ENCODE results near the gene CFAP61. TPM values are rescaled to one million over a fixed set of nuclear protein-coding genes. Genes with fewer than 3 reads are reported as not detected.

CFAP61 gene
- total RNA-seq, 1 experiment from 2014 or later = 0.28 TPM

GRCh38 chr20:20317195-20317594, 264.9 kb downstream of the CFAP61 start:
- no peaks in the 10 kb centered on the region for H3K36me3 ChIP-seq (ENCODE audit: control insufficient read depth, insufficient read depth, low read length)
- no peaks in the 10 kb centered on the region for H3K9me3 ChIP-seq (ENCODE audit: control insufficient read depth, insufficient read depth, low read depth, low read length)
- CTCF ChIA-PET = no interaction called here
- POLR2A ChIA-PET = no interaction called here
- no peaks in the 10 kb centered on the region for H3K27me3 ChIP-seq (ENCODE audit: control insufficient read depth, insufficient read depth, low read length)
- no peak overlapping the region for H3K27ac ChIP-seq (ENCODE audit: low read length)
- H3K4me3 ChIP-seq (ENCODE audit: low read depth in 2 of 2, low read length in 2 of 2) = no peak overlapping the region
- no peak for DNase-seq (ENCODE audit: low read depth, low spot score)
- no TSS peak for BruUV-seq (replicated peaks)
- no peak for ATAC-seq
- in situ Hi-C loops (cut with HindIII; ENCODE audit: low pct_unique_long_range_greater_than_20kb, low sequenced_read_pairs) (no loop called here), intact Hi-C loops (cut with micrococcal nuclease; ENCODE audit: unreplicated experiment) (no loop called here)
- no peaks in the 10 kb centered on the region for H3K4me1 ChIP-seq (ENCODE audit: control insufficient read depth, insufficient read depth, low read length)
- no peak for TF ChIP-seq CTCF (IDR thresholded peaks at IDR 0.05)
- no peak for TF ChIP-seq TCF7L2 (IDR thresholded peaks at IDR 0.05; ENCODE audit: low read depth, low read length)
- TF ChIP-seq POLR2AphosphoS5 (IDR thresholded peaks at IDR 0.05; ENCODE audit: low read depth, low read length) = no peak
- TF ChIP-seq SIN3A (IDR thresholded peaks at IDR 0.05; ENCODE audit: borderline replicate concordance, insufficient read depth, low read depth, low read length) = no peak
- TF ChIP-seq REST (IDR thresholded peaks at IDR 0.05; ENCODE audit: insufficient read depth in 1 of 2, low read depth in 2 of 2, low read length in 1 of 2) = no peak

GRCh38 chr20:20317621-20318364, 265.5 kb downstream of the CFAP61 start:
- DNase-seq (ENCODE audit: low read depth, low spot score) = no peak
- Histone ChIP-seq H3K4me1 (ENCODE audit: control insufficient read depth, insufficient read depth, low read length) (no peaks in the 10 kb centered on the region), H3K9me3 (ENCODE audit: control insufficient read depth, insufficient read depth, low read depth, low read length) (no peaks in the 10 kb centered on the region), H3K27me3 (ENCODE audit: control insufficient read depth, insufficient read depth, low read length) (no peaks in the 10 kb centered on the region), H3K36me3 (ENCODE audit: control insufficient read depth, insufficient read depth, low read length) (no peaks in the 10 kb centered on the region), H3K27ac (ENCODE audit: low read length) (no peak overlapping the region), H3K4me3 (ENCODE audit: low read depth in 2 of 2, low read length in 2 of 2) (no peak overlapping the region)
- TF ChIP-seq TCF7L2 (IDR thresholded peaks at IDR 0.05; ENCODE audit: low read depth, low read length) (no peak), SIN3A (IDR thresholded peaks at IDR 0.05; ENCODE audit: borderline replicate concordance, insufficient read depth, low read depth, low read length) (no peak), REST (IDR thresholded peaks at IDR 0.05; ENCODE audit: insufficient read depth in 1 of 2, low read depth in 2 of 2, low read length in 1 of 2) (no peak), CTCF (IDR thresholded peaks at IDR 0.05) (no peak), POLR2AphosphoS5 (IDR thresholded peaks at IDR 0.05; ENCODE audit: low read depth, low read length) (no peak)
- in situ Hi-C loops (cut with HindIII; ENCODE audit: low pct_unique_long_range_greater_than_20kb, low sequenced_read_pairs) (no loop called here), intact Hi-C loops (cut with micrococcal nuclease; ENCODE audit: unreplicated experiment) (no loop called here)
- ATAC-seq = no peak
- ChIA-PET POLR2A (no interaction called here), CTCF (no interaction called here)
- no TSS peak for BruUV-seq (replicated peaks)
